K562 (cell line): ENCODE data around the gene CSNK1G3. TPM values are rescaled to one million over a fixed set of nuclear protein-coding genes. Genes with fewer than 3 reads are reported as not detected.

Source experiments
- BACH1 ChIP-seq: fragments of 200-800 bp; sonication (Bioruptor generic); IDR thresholded peaks from 2 replicates; pipeline ENCODE4 v1.6.1; 2016; ENCODE audit warnings: missing genetic modification characterization, missing compliant biosample characterization
- CCAR2 ChIP-seq: fragments of 200-400 bp; formaldehyde crosslinking; IDR thresholded peaks from 2 replicates; pipeline ENCODE4 v1.6.1; 2017; ENCODE audit warnings: mild to moderate bottlenecking, low read depth, low read length
- CGGBP1 ChIP-seq: fragments of 250-450 bp; sonication (Bioruptor Pico); IDR thresholded peaks from 2 replicates; pipeline ENCODE4 v1.9.0; 2021; ENCODE audit warnings: mild to moderate bottlenecking
- CREM ChIP-seq: IDR thresholded peaks from 2 replicates; pipeline ENCODE4 v1.6.1; 2014; ENCODE audit warnings: antibody characterized with exemption, low read depth
- DIDO1 ChIP-seq: fragments of 450-650 bp; IDR thresholded peaks from 2 replicates; pipeline ENCODE4 v1.6.1; 2016; ENCODE audit warnings: low read depth, missing biosample characterization, missing genetic modification characterization
- ETV6 ChIP-seq, 3 experiments: fragments of 150-350 bp in 1 of 3; sonication (generic) in 1 of 3; formaldehyde crosslinking in 1 of 3; IDR thresholded peaks; 2 replicates each; pipeline versions ENCODE4 v1.6.1 to v1.8.0; 2014 to 2022; ENCODE audit warnings: borderline replicate concordance in 2 of 3, low read depth in 2 of 3, antibody characterized with exemption in 1 of 3, low read length in 1 of 3, mild to moderate bottlenecking in 1 of 3, missing genetic modification reagents in 1 of 3
- HMG20A ChIP-seq: fragments of 450-650 bp; formaldehyde crosslinking; conservative IDR thresholded peaks from 2 replicates; pipeline ENCODE4 v1.4.0; 2020; ENCODE audit warnings: mild to moderate bottlenecking, mixed read lengths
- MBD1 ChIP-seq: fragments of 250-450 bp; sonication (Bioruptor Pico); IDR thresholded peaks from 2 replicates; pipeline ENCODE4 v1.8.0; 2022; ENCODE audit warnings: inconsistent platforms
- MEIS2 ChIP-seq: fragments of 450-650 bp; IDR thresholded peaks from 2 replicates; pipeline ENCODE4 v1.6.1; 2014; ENCODE audit warnings: mild to moderate bottlenecking; ENCODE audit not compliant: partially characterized antibody
- MLLT1 ChIP-seq, 2 experiments: fragments of 450-650 bp; IDR thresholded peaks; 2 replicates each; pipeline ENCODE4 v1.6.1; 2016
- NELFE ChIP-seq: IDR thresholded peaks from 2 replicates; pipeline ENCODE4 v1.6.1; 2011; ENCODE audit warnings: mild to moderate bottlenecking; ENCODE audit not compliant: insufficient read depth, insufficient read length
- NKRF ChIP-seq: fragments of 450-650 bp; IDR thresholded peaks from 2 replicates; pipeline ENCODE4 v1.6.1; 2016; ENCODE audit warnings: borderline replicate concordance
- PML ChIP-seq: IDR thresholded peaks from 2 replicates; pipeline ENCODE4 v1.6.1; 2012; ENCODE audit warnings: low read length, inconsistent platforms
- SMARCA4 ChIP-seq: fragments of 450-650 bp; IDR thresholded peaks from 2 replicates; pipeline ENCODE4 v1.6.1; 2016
- SMARCA5 ChIP-seq: fragments of 450-650 bp; IDR thresholded peaks from 2 replicates; pipeline ENCODE4 v1.6.1; 2016
- ZBTB2 ChIP-seq: fragments of 450-650 bp; IDR thresholded peaks from 2 replicates; pipeline ENCODE4 v1.6.1; 2016; ENCODE audit warnings: antibody characterized with exemption
- ZBTB43 ChIP-seq: sonication (generic); formaldehyde crosslinking; IDR thresholded peaks from 2 replicates; pipeline ENCODE4 v1.8.0; 2023; ENCODE audit warnings: mild to moderate bottlenecking, missing genetic modification reagents
- ZC3H11A ChIP-seq: IDR thresholded peaks from 2 replicates; pipeline ENCODE4 v1.6.1; 2012; ENCODE audit warnings: low read depth, low read length, improper control_type of control experiment
- ZNF232 ChIP-seq: sonication (generic); formaldehyde crosslinking; IDR thresholded peaks from 2 replicates; pipeline ENCODE4 v1.8.0; 2022; ENCODE audit warnings: mild to moderate bottlenecking, missing genetic modification reagents
- polyA plus RNA-seq, 8 experiments: library from polyadenylated mRNA; depleted of rRNA in 4 of 8; stranded (reverse) in 5 of 8; unstranded in 3 of 8; fragments of >200 nt; fragmentation: Nextera tagmentation in 2 of 8; fragmentation: Illumina TruSeq in 1 of 8; extraction: Ambion mirVana in 2 of 8; extraction: Trizol in 1 of 8; gene quantifications; 2 replicates each; pipeline versions ENCODE4 v1.2.1 to v1.2.3, GENCODE V29; 2011 to 2014; ENCODE audit warnings: inconsistent platforms in 1 of 8, missing spikeins in 1 of 8
- total RNA-seq, 7 experiments: library from RNA; depleted of rRNA in 6 of 7; stranded (reverse); fragments of >200 nt in 6 of 7; fragmentation: Illumina TruSeq in 2 of 7; extraction: Trizol in 2 of 7; gene quantifications; 2 replicates each; pipeline versions ENCODE4 v1.2.1 to v1.2.3, GENCODE V29; 2011 to 2021; ENCODE audit warnings: low replicate concordance in 1 of 7

CSNK1G3 gene
- total and polyA plus RNA-seq, 9 of the 15 experiments (the other 6 are each of a cell fraction or from before 2014, with no cell fraction given), result 8.3 to 27.6 (median 16.5) TPM

GRCh38 chr5:123511648-123512605 lies at the start of gene CSNK1G3 (continued):
- TF ChIP-seq ZBTB2 (no peak), ZBTB43 (CRISPR knock-in tag) (no peak), ZC3H11A (no peak), CGGBP1 (CRISPR knock-in tag) (0 out of 2 replicates have a peak, but pooled peaks have one; percentile 16), DIDO1 (tag) (no peak), MEIS2 (no peak), CCAR2 (no peak), CREM (peak; percentile 43), NKRF (no peak), NELFE (no peak), BACH1 (tag) (no peak), HMG20A (CRISPR knock-in tag) (no peak), PML (peak; percentile 80; the same call in 1 of the 2 replicates), SMARCA5 (no peak), ZNF232 (CRISPR knock-in tag) (no peak), MLLT1 (IDR thresholded peaks at IDR 0.05) (peak in 1 of 2 experiments; percentile 27; a peak in 1 of 4 replicates), ETV6 (IDR thresholded peaks at IDR 0.05; ENCODE audit: borderline replicate concordance in 1 of 2, low read depth in 2 of 2, low read length in 1 of 2) (no peak; a peak in 1 of 4 replicates), ETV6 (CRISPR knock-in tag; IDR thresholded peaks at IDR 0.05; ENCODE audit: borderline replicate concordance) (no peak), MBD1 (CRISPR knock-in tag) (no peak), SMARCA4 (no peak)
